Measurements from ENCODE around the gene PPP2R3B.

Gene PPP2R3B

DNA sequence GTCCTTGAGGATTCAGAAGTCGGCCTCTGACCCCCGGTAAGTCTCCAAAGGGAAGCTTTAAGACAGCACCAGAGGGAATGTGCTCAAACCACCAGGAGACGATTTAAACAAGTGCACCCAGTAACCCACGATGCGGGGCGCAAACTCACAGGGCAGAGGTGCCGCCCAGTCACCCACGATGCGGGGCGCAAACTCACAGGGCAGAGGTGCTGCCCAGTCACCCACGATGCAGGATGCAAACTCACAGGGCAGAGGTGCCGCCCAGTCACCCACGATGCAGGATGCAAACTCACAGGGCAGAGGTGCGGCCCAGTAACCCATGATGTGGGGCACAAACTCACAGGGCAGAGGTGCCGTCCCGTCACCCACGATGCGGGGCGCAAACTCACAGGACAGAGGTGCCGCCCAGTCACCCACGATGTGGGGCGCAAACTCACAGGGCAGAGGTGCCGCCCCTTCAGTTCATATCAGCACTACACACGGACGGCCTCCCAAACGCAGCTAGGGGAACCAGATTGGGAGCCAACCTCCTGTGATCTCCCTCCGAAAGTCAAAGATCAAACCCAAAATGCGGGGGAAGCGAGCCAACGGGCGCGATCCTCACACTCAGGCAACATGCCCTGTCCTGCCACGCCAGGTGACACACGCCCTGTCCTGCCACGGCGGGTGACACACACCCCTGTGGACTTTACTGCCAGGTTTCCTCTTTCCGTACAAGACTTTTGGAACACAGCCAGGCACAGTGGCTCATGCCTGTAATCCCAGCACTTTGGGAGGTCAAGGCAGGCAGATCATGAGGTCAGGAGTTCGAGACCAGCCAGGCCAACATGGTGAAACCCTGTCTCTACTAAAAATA is 11.3 kb downstream of the PPP2R3B start:
- TF ChIP-seq POLR2A (IDR thresholded peaks at IDR 0.05; ENCODE audit: extremely low read depth, insufficient read length) (no peak), MYC (IDR thresholded peaks at IDR 0.05; ENCODE audit: low read depth, low read length) (no peak)
- TF ChIP-seq, protein P1, sequence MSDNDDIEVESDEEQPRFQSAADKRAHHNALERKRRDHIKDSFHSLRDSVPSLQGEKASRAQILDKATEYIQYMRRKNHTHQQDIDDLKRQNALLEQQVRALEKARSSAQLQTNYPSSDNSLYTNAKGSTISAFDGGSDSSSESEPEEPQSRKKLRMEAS (IDR thresholded peaks at IDR 0.05; ENCODE audit: low read depth, low read length) = no peak
- TF ChIP-seq, protein P2, sequence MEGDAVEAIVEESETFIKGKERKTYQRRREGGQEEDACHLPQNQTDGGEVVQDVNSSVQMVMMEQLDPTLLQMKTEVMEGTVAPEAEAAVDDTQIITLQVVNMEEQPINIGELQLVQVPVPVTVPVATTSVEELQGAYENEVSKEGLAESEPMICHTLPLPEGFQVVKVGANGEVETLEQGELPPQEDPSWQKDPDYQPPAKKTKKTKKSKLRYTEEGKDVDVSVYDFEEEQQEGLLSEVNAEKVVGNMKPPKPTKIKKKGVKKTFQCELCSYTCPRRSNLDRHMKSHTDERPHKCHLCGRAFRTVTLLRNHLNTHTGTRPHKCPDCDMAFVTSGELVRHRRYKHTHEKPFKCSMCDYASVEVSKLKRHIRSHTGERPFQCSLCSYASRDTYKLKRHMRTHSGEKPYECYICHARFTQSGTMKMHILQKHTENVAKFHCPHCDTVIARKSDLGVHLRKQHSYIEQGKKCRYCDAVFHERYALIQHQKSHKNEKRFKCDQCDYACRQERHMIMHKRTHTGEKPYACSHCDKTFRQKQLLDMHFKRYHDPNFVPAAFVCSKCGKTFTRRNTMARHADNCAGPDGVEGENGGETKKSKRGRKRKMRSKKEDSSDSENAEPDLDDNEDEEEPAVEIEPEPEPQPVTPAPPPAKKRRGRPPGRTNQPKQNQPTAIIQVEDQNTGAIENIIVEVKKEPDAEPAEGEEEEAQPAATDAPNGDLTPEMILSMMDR (IDR thresholded peaks at IDR 0.05; ENCODE audit: low read depth, low read length) = no peak
- H3K4me3 ChIP-seq (ENCODE audit: low read depth, low read length) = no peak overlapping the region
- no peak for DNase-seq (ENCODE audit: low read depth)

DNA sequence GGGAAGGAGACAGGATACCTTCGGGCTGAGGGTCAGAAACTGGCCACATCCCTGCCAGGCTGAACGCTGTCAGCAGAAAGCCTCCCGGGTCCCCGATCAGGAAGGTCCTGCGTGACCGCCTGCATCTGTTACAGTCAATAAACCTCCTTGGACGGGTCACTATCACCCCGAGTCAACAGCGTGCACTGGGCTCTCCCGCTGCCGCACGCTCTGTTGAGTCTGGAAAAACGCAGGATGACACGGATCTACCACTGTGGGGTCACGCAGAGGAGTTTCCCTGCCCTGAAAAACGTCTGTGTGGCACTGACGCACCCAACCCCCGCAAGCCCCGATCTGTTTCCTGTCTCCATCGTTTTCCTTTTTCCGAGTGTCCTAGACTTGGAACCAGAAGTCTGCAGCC is 12.1 kb downstream of the PPP2R3B start:
- TF ChIP-seq MYC (IDR thresholded peaks at IDR 0.05; ENCODE audit: low read depth, low read length) (no peak), POLR2A (IDR thresholded peaks at IDR 0.05; ENCODE audit: extremely low read depth, insufficient read length) (no peak)
- TF ChIP-seq, protein P2 (IDR thresholded peaks at IDR 0.05; ENCODE audit: low read depth, low read length) = no peak
- TF ChIP-seq, protein P1 (IDR thresholded peaks at IDR 0.05; ENCODE audit: low read depth, low read length) = no peak
- H3K4me3 ChIP-seq (ENCODE audit: low read depth, low read length) = no peak overlapping the region
- DNase-seq (ENCODE audit: low read depth) = no peak

DNA sequence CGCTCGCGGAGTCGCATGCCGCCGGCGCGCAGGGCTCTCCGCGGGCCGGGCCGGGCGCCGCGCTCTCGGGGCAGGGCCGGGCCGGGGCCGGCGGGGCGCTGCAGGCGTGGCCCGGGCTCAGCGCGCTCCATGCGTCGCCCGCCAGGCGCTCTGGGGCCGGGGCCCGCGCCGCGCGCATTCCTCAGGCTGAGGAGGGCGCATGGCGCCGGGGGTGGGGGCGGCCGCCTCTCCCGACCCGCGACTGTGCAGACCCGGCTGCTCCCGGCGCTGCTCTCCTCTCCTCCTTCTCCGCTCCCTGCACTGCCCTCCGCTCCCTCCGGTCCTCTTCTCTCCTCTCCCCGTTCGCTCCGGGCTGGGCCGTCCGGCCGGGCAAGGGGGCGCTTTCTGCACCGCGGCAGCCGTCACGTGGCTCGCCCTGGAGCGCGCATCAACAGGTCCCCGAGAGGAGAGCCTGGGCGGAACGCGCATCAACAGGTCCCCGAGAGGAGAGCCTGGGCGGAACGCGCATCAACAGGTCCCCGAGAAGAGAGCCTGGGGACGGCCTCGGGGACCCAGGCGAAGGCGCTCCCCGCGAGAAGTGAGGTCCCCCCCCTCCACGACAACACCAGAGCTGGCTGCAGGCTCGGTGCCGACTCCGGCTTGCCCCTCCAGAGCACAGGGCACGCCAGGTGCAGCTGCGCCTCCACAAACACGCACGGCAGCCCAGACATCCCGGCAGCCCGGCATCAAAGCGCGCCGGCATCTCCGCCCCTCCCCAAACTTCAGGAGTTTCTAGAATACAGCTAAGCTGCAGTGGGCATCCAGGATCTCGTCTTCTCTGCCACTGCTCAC is 12.9 kb downstream of the PPP2R3B start:
- DNase-seq (ENCODE audit: low read depth) = no peak
- no peak overlapping the region for H3K4me3 ChIP-seq (ENCODE audit: low read depth, low read length)
- TF ChIP-seq MYC (IDR thresholded peaks at IDR 0.05; ENCODE audit: low read depth, low read length) (no peak), POLR2A (IDR thresholded peaks at IDR 0.05; ENCODE audit: extremely low read depth, insufficient read length) (no peak)
- TF ChIP-seq, protein P2 (IDR thresholded peaks at IDR 0.05; ENCODE audit: low read depth, low read length) = no peak
- TF ChIP-seq, protein P1 (IDR thresholded peaks at IDR 0.05; ENCODE audit: low read depth, low read length) = no peak

DNA sequence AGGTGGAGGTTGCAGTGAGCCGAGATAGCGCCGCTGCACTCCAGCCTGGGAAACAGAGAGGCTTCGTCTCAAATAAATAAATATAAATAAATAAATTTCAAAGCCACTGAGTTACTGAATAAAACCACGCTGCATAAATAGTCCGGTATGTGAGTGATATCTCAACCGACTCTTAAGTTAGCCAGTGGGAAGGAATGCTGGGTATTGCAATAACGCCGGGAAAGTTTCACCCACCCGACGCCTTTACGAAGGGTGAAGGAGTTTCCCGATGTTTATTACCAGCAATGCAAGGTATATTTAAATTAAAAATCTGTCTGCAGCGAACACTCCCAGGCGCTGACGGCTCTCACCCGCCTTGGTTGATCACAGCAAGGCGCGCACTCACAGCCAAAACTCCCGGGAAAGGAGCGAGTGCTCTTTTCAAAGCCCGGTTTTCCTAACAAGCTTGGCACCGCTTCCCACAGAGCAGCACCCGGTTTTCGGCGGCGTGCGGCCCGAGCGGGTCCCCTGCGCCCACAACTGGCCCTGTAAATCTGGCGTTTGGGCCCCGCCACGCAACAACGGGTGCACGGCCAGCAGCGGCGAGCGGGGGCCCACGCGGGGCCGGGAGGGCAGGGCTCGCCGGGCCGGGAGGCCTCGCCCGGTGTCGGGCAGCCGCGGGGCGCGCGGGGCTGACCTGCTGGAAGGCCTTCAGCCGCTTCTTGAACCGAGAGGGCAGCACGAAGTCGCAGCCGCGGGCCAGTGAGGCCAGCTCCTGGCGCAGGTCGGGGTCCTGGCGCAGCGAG is 13.7 kb downstream of the PPP2R3B start:
- DNase-seq (ENCODE audit: low read depth) = no peak
- TF ChIP-seq, protein P1 (IDR thresholded peaks at IDR 0.05; ENCODE audit: low read depth, low read length) = no peak
- TF ChIP-seq, protein P2 (IDR thresholded peaks at IDR 0.05; ENCODE audit: low read depth, low read length) = no peak
- no peak for TF ChIP-seq MYC (IDR thresholded peaks at IDR 0.05; ENCODE audit: low read depth, low read length)
- H3K4me3 ChIP-seq (ENCODE audit: low read depth, low read length) = no peak overlapping the region

DNA sequence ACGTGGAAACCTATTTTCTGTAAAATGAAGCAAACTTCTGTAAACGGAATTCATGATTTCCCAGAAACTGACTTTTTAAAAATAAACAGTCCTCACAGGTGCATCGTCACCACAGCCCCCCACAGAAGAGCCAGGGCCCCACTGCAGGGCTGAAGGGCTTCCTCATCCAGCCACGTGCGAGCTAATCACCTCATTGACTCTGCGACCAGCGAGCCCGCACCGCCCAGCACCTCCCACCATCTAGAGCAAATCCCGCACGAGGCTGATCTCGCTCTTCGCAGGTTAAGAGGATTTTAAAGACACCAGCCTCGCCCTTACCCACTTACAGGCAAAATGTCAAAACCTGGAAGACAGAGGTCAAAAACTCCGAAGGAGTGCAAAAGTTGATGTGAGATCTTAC is 14.8 kb downstream of the PPP2R3B start:
- DNase-seq (ENCODE audit: low read depth) = no peak
- TF ChIP-seq, protein P1 (IDR thresholded peaks at IDR 0.05; ENCODE audit: low read depth, low read length) = no peak
- TF ChIP-seq POLR2A (IDR thresholded peaks at IDR 0.05; ENCODE audit: extremely low read depth, insufficient read length) = no peak
- no peak for TF ChIP-seq MYC (IDR thresholded peaks at IDR 0.05; ENCODE audit: low read depth, low read length)
- H3K4me3 ChIP-seq (ENCODE audit: low read depth, low read length) = no peak overlapping the region

Data from NB4 (cell line).